GM18517 (cell line): ENCODE measurements around the gene PRR23A.
"Not testable (repeated sequence)": the region's sequence is repeated elsewhere in the genome, so short reads cannot be mapped to it uniquely, and the experiment has no call there.

Experiments used
- ATAC-seq: cut with Tn5 transposase; IDR thresholded peaks from one replicate; pipeline ENCODE4 v1.9.1; 2021; ENCODE audit warnings: mild to moderate bottlenecking, moderate library complexity; ENCODE audit not compliant: unreplicated experiment

PRR23A gene

GRCh38 chr3:139006051-139006716, at the start of gene PRR23A:
Gene PRR23A (minus strand): TSS chr3:139006268. CDS start chr3:139006268, 0 bp downstream.
- ATAC-seq, result no peak

- no peak for ATAC-seq
These were observed 46.9 kb upstream of the PRR23A start for GRCh38 chr3:139052802-139053600.

DNA sequence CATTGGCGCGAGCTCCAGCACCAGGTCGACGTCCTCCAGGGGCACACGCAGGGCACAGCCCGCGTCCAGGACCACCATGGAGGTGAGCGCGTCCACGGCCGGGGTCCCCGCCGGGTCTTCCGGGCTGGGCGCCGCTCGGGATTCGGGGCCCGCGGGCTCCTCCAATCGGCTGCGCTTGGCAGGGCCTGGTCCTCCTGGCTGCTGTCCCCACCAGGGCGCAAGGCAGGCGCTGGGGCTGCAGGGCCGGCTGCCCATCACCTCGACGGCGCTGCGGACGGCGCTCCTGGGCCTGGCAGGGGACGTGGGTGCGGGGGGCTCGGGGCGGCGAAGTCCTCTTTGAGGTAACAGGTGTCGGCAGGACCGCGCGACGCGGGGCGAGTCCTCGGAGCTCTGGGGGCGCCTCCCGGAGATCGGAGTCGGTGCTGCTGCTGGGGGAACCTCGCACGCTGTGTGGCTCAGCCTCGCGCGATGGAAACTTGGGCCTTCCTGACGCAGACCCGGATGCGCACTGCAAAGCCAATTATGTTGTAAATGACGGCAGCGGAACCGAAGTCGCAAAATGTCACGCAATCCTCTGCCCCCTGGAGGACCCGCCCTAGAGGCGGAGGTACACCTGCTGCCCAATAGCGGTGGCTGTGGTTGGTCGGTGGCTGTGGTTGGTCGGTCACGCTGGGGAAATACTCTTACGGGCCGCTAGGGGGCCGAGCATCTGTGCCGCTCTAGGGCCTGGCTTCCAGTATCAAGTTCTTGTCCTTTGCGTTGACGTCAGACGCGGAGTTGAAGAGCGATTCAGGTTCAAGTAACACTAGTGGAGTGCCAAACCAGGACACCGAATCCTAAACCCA, 38.5 kb upstream of the PRR23A start, which contains the start of gene PRR23C:
Gene PRR23C (minus strand): TSS at position 527 of the 845 bp plus-strand sequence. CDS start 272 bp downstream, at position 255.
- no peak for ATAC-seq

DNA sequence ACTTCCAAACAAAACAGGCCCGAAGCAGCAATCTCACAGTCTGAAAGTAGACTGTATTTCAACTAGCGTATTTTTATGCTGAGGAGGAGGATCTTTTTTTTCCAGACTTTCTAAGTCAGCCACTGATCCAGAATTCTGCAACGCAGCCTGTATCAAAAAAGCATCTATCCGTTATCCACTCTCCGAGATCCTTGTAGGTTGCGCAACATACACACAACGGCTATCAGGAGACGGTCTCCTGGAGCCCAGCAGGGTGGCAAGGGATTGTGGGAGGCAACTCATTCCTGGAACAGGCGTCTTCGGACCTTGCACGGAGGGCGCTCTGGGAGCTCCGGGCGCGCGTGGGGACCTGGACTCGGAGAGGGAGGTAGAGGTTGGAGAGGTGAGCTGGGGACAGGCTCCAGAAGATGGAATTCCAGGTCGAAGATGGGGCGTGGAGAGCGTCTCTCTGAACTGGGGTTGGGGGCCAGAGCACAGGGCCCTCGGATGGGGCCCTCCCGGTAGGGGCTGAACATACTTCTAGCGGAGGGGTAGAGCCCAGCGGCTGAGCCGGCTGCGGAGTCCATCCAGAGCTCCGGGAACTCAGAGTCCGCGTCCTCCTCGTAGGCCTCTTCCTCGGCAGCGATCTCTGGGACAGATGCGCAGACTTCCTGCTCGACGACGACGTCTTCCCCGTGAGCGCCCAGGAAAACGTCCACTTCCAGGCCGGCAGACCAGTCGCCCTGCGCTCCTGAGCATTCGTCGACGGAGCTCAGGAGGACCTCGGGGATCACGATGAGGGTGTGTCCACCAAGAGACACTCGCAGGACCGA, 37.7 kb upstream of the PRR23A start:
- no peak for ATAC-seq

GRCh38 chr3:139037478-139037877, 31.4 kb upstream of the PRR23A start:
- no peak for ATAC-seq

DNA sequence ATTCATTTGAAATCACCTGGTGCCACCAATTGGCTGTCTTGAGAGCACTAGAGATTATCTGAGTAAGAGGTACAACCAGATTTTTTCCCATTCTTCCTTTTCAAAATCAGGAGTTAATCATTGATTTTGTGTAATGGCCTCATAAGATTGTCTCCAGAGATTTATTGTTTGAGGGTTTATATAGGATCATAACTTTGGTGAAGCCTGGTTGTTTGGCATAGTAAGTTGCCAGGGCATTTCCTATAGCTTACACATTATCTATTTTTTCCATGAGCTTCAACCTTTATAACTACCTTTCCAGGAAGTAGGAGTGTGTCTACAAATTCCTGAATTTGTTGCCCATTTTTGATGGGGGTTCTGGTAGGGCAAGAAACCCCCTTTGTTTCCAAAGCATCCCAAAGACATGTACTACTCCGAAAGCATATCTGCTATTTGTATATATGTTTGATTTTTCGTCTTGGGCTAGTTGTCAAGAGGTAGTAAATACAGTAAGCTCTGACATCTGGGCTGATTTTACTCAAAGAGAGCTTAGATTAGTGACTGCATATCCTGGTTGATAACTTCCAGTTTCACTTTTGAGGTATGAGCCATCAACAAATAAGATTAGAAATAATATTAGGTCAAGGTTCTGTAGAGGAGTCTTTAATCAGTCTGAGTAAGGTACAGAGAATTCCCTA, 26.4 kb upstream of the PRR23A start:
- no peak for ATAC-seq

DNA sequence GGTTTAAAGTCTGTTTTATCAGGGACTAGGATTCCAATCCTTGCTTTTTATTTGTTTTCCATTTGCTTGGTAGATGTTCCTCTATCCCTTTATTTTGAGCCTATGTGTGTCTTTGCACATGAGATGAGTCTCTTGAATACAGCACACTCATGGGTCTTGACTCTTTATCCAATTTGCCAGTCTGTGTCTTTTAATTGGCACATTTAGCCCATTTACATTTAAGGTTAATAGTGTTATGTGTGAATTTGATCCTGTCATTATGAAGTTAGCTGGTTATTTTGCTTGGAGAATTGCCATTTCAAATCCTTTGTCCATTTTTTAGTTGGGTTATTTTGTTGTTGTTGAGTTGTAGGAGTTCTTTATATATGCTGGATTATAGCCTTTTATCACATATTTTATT, 24.5 kb upstream of the PRR23A start:
- not testable (repeated sequence) for ATAC-seq

- no peak for ATAC-seq
These were observed 18.9 kb upstream of the PRR23A start for GRCh38 chr3:139024968-139025367.

DNA sequence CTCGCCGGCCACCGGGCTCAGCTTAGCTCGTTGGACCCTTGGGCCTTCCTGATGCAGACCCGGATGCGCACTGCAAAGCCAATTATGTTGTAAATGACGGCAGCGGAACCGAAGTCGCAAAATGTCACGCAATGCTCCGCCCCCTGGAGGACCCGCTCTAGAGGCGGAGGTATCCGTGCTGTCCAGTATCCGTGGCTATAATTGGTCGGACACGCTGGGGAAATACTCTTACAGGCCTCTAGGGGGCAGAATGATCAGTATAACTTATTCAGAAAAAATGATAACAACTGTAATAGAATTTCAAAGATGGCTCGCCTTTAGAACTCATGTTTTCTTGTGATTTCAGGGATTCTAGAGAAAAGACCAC, 14.8 kb upstream of the PRR23A start, which contains the start of gene PRR23B:
Gene PRR23B (minus strand): TSS at position 59 of the 367 bp plus-strand sequence. CDS start 265 bp downstream, outside the sequence.
- ATAC-seq, result no peak

- no peak for ATAC-seq
These were observed 14.2 kb upstream of the PRR23A start for GRCh38 chr3:139020036-139020867.

GRCh38 chr3:139016430-139017048, 10.5 kb upstream of the PRR23A start:
- no peak for ATAC-seq

DNA sequence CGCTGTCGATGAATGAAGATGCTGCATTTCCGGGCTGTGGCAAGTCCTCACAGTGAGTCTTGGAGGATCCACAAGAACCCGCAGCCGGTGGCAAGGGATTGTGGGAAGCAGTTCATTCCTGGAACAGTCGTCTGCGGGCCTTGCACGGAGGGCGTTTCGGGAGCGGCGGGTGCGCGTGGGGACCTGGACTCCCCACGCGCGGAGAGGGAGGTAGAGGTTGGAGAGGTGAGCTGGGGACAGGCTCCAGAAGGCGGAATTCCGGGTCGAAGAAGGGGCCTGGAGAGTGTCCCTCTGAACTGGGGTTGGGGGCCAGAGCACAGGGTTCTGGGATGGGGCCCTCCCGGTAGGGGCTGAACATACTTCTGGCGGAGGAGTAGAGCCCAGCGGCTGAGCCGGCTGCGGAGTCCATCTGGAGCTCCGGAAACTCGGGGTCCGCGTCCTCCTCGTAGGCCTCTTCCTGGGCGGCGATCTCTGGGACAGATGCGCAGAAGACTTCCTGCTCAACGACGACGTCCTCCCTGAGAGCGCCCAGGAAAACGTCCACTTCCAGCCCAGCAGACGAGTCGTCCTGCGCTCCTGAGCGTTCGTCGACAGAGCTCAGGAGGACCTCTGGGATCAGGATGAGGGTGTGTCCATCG, 593 bp downstream of the PRR23A start:
- ATAC-seq, result no peak

DNA sequence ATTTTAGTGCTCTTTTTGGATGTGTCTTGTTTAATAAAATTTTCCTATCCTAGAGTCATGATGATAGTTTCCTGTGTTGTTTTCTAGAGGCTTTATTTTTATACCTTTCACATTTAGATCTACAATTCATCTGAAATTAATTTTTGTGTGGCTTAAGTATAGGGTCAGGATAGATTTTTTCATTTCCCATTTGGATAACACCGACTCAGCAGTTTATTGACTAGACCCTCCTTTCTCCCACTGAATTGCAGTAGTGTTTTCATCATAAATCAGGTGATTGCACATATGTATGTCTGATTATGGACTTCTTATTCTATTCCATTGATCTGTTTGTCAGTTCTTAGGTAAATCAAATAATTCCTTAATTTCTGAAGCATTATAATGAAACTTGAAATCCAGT, 10.4 kb downstream of the PRR23A start:
- ATAC-seq, result no peak

DNA sequence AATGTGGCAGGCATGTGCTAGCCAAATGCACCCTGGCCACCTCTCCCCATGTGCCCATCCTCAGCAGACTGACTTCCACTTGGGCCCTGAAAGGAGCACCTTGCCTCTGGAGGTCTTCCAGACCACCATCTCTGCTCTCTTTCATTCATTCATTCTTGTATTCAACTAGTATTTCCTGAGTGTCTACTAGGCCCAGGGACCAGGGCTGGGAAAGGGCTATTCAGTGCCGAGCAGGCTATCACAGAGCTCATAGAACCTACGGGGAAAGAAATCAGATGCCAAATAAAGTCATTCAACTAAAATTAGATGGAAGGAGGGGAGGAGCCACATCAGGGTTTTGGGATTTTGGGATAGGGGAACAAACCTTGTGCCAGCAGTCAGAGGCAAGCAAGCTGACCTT, 18.9 kb downstream of the PRR23A start:
- ATAC-seq, result no peak

DNA sequence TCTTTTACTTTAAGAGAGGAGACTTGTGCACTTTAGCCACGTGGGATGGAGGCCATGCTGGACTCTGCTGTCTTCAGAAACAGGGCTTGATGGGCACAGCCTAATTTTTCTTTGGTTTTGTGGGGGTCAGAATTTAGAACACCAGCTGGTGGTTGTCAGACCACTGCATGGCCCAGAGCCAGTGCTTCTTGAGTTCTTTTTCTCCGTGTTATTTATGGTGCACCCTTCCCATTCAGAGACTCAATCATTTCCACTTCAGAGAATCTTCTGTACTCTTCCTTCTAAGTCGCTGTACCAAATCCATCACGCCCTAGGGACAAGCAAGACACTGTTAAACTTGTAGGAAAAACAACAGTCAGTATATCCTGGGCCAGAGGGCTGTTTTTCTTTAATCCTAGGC, 20.1 kb downstream of the PRR23A start:
- no peak for ATAC-seq

DNA sequence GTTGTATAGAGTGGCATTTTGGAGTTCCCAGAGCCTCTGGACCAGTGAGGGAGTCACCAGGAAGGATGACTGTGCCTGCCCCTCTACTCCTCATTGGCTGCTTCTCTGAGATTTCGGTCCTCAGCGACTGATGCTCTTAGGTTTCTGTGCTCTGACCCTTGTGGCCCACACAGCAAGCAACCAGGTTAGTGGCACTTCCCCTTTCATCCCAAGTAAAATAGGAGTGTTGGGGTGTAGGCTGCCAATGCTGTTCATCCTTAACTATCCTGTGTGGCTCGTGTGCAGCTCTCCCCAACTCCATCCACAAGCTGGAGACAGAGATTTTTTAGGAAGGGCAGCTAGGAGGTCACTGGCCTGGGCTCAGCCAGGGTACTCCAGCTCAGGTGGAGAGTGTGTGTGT, 21.3 kb downstream of the PRR23A start:
- no peak for ATAC-seq

GRCh38 chr3:138976047-138976446, 30.0 kb downstream of the PRR23A start:
- no peak for ATAC-seq

DNA sequence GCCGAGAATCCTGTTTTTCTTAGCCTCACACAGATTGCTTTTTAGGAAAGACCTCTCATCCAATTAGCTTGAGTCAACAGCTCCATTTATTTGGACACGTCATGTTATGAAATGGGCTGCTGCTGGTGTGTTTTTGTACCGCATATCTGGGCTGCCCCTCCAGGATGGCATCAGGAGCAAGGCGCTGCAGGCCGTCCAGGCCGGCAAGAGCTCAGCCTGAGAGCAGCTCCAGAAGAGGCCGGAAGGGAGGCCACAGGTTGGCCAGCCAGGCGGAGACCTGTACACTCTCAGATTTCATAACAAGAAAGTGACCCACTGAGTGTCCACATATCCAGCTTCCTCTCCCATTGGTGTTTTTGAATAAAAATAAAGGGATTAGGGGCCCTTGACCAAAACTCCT, 30.7 kb downstream of the PRR23A start:
- no peak for ATAC-seq
